Measurements from ENCODE around the gene ANKDD1B. TPM values are rescaled to one million over a fixed set of nuclear protein-coding genes. Genes with fewer than 3 reads are reported as not detected.

The ANKDD1B gene
- total RNA-seq, 1 donor from 2014 or later: not detected

DNA sequence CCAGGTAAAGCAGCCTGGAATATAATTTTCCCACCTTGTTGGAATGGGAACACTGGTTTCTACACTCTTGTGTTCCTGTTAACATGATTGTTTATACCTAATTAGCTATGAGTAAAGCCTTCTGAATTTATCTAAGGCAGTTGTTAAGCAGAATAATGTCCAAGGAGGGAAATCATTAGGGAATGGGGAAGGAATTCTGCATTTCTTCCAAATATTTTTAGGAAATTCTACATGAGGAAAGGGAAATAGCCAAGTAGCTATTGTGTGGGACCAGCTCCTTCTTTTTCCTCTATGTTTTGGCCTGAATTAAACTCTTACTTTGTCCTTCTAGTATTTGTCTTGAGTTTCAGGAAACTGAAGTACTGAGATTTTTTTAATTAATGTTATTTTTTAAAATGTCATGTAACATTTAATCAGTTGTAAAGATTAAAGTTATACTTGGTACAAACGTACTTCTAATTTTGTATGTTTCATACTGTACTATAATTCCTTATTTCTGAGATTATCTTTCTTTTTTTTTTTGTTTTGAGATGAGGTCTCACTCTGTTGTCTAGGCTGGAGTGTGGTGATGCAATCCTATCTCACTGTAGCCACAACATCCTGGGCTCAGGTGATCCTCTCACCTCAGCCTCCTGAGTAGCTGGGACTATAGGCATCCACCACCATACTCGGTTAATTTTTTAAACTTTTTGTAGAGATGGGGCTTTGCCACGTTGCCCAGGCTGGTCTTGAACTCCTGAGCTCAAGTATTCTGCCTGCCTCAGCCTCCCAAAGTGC lies 28.5 kb downstream of the ANKDD1B start:
- H3K27ac ChIP-seq: no peak overlapping the region
- TF ChIP-seq, protein P1, sequence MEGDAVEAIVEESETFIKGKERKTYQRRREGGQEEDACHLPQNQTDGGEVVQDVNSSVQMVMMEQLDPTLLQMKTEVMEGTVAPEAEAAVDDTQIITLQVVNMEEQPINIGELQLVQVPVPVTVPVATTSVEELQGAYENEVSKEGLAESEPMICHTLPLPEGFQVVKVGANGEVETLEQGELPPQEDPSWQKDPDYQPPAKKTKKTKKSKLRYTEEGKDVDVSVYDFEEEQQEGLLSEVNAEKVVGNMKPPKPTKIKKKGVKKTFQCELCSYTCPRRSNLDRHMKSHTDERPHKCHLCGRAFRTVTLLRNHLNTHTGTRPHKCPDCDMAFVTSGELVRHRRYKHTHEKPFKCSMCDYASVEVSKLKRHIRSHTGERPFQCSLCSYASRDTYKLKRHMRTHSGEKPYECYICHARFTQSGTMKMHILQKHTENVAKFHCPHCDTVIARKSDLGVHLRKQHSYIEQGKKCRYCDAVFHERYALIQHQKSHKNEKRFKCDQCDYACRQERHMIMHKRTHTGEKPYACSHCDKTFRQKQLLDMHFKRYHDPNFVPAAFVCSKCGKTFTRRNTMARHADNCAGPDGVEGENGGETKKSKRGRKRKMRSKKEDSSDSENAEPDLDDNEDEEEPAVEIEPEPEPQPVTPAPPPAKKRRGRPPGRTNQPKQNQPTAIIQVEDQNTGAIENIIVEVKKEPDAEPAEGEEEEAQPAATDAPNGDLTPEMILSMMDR (IDR thresholded peaks at IDR 0.05): no peak
- no peak overlapping the region for H3K4me3 ChIP-seq
- H3K4me1 ChIP-seq: no peaks in the 10 kb centered on the region
- no peaks in the 10 kb centered on the region for H3K27me3 ChIP-seq
- DNase-seq (ENCODE audit: low spot score in 2 of 2): no peak
- H3K36me3 ChIP-seq: no peaks in the 10 kb centered on the region
- intact Hi-C loops (cut with DNase I): no loop called here
- H3K9me3 ChIP-seq: no peaks in the 10 kb centered on the region

DNA sequence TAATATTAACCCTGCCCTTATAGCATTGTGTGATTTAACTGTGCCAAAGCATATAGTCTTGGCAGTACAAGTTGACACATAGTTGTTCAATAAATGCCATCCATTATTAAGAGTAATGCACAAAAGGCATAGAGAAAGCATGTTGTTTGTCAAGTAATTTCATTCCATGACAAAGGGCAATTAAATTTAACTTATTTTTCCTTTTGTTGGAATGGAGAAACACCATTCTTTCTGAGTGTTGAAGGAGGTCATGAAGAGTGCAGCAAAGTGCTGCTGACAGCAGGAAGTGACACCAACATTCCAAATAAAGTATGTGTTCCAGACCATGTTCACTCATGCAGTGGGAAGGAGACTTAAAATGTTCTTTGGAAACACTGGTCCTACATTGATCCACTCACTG lies 29.1 kb downstream of the ANKDD1B start:
- H3K36me3 ChIP-seq: no peaks in the 10 kb centered on the region
- H3K4me1 ChIP-seq: no peaks in the 10 kb centered on the region
- H3K9me3 ChIP-seq: no peaks in the 10 kb centered on the region
- intact Hi-C loops (cut with DNase I): no loop called here
- TF ChIP-seq, protein P1 (IDR thresholded peaks at IDR 0.05): no peak
- no peak overlapping the region for H3K4me3 ChIP-seq
- H3K27me3 ChIP-seq: no peaks in the 10 kb centered on the region
- H3K27ac ChIP-seq: no peak overlapping the region
- no peak for DNase-seq (ENCODE audit: low spot score in 2 of 2)

DNA sequence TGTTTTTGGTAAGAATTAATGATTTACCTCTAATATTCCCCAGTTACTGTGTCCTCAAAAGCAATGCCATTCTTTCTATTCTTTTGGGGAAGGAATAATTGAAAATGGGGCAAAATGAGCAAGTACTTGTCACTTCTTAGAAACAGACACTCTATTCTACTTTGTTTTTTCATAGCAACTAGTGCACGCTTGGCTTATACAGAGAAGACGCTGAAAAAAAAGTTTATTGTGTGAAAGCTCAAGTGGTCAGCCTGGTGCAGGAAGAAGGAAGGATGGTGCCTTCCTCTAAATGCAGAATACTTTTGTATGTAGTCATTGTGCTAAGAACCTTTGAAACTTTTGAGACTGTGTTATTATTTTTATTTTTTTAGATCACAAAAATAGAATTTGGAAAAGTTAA lies 29.6 kb downstream of the ANKDD1B start:
- Histone ChIP-seq H3K27ac (no peak overlapping the region), H3K4me1 (no peaks in the 10 kb centered on the region), H3K9me3 (no peaks in the 10 kb centered on the region), H3K4me3 (no peak overlapping the region), H3K36me3 (no peaks in the 10 kb centered on the region), H3K27me3 (no peaks in the 10 kb centered on the region)
- no peak for DNase-seq (ENCODE audit: low spot score in 2 of 2)
- intact Hi-C loops (cut with DNase I): no loop called here
- TF ChIP-seq, protein P1 (IDR thresholded peaks at IDR 0.05): no peak

DNA sequence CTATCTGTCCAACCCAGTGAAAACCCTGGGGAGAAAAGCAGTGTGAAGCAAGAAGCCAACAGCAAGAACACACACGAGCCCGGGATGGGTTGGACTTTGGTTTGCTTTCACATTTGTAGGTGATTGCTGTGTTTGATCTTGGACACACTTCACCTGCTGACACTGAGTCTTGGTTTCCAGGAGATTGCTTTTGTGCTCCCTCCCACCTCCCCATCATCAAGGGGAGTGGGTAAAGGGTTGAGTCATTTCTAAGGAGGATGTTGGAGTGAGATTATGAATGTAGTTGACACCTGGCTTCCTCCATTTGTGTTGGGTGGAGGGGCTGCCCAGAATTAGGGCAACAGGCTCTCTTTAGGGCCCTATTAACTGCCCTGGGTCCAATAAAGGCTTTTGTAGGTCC lies 37.5 kb downstream of the ANKDD1B start:
- H3K4me3 ChIP-seq: no peak overlapping the region
- intact Hi-C loops (cut with DNase I): no loop called here
- no peaks in the 10 kb centered on the region for H3K4me1 ChIP-seq
- H3K27me3 ChIP-seq: no peaks in the 10 kb centered on the region
- no peaks in the 10 kb centered on the region for H3K9me3 ChIP-seq
- DNase-seq (ENCODE audit: low spot score in 2 of 2): no peak
- TF ChIP-seq, protein P1 (IDR thresholded peaks at IDR 0.05): no peak
- no peaks in the 10 kb centered on the region for H3K36me3 ChIP-seq
- H3K27ac ChIP-seq: no peak overlapping the region

DNA sequence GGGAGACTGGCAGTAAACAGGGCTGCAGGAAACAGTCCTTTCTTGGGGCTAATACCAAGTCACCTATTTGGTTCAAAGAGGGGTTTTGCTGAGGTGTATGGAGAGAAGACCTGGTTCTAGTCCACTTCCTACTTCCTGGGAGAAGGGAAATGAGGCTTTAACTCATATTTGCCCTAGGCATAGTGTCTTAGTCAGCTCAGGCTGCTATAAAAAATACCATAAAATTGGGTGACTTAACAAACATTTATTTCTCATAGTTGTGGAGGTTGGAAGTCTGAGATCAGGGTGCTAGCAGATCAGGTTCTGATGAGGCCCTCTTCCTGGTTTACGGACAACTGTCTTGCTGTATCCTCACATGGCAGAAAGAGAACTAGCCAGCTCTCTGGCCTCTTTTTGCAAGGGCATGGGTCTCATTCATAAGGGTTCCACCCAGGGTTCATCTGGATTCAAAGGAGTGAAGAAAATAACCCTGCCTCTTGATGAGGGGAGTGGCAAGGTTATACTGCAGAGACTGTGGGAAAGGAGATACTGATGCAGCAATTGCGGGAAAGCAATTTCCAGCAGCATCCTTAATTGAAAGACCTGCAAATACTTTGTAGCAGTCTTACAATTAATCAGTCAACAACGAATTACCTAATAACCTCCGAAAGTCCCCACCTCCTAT lies 40.5 kb downstream of the ANKDD1B start:
- no peak overlapping the region for H3K27ac ChIP-seq

More for the DNA sequence above, 40.5 kb downstream of the ANKDD1B start:
- intact Hi-C loops (cut with DNase I): no loop called here
- Histone ChIP-seq H3K27me3 (no peaks in the 10 kb centered on the region), H3K4me1 (no peaks in the 10 kb centered on the region), H3K4me3 (no peak overlapping the region), H3K9me3 (no peaks in the 10 kb centered on the region), H3K36me3 (no peaks in the 10 kb centered on the region)
- DNase-seq (ENCODE audit: low spot score in 2 of 2): no peak
- TF ChIP-seq, protein P1 (IDR thresholded peaks at IDR 0.05): no peak
